GM19099 (cell line): Measurements from ENCODE around the gene INKA2.

Experiments used
- POLR2A ChIP-seq: IDR thresholded peaks from 3 replicates; pipeline ENCODE4 v1.6.1; 2011; ENCODE audit warnings: low read depth; ENCODE audit not compliant: insufficient read length; ENCODE audit errors: extremely low read depth

INKA2 gene

DNA sequence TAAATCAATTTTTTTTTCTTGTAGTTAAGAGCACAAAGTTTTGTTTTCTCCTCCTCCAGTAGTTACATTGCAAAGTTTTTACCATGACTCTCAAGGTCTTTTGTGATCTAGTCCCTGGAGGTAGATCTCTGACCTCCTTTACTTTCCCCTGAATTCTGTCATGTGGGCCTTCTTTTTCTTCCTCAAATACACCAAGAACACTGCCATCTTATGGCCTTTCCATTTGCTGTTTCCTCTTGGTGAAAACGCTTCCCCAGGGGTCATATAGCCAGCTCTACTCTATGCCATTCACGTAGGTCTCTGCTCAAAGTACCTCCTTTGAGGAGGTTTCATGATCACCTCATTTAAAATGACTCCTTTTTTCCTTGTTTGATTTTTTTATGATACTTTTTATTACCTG is 19.2 kb upstream of the INKA2 start:
- TF ChIP-seq POLR2A, result no peak

DNA sequence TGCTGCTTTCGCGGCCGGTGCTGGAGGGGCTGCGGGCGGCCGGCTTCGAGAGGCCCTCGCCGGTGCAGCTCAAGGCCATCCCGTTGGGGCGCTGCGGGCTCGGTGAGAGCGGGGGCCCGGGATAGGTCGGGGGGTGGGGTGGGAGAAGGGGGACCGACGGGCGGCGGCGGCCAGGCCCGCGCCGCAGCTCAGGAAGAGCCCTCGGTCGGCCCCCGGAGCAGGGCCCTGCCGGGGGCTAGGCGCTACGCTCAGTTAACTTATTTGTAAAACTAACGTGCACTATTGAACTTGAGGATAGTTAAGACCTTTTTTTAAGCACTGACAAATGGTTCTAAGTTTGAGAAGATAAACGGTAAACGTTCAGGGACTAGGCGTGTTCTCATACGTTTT is 16.9 kb upstream of the INKA2 start:
- TF ChIP-seq POLR2A, result no peak

DNA sequence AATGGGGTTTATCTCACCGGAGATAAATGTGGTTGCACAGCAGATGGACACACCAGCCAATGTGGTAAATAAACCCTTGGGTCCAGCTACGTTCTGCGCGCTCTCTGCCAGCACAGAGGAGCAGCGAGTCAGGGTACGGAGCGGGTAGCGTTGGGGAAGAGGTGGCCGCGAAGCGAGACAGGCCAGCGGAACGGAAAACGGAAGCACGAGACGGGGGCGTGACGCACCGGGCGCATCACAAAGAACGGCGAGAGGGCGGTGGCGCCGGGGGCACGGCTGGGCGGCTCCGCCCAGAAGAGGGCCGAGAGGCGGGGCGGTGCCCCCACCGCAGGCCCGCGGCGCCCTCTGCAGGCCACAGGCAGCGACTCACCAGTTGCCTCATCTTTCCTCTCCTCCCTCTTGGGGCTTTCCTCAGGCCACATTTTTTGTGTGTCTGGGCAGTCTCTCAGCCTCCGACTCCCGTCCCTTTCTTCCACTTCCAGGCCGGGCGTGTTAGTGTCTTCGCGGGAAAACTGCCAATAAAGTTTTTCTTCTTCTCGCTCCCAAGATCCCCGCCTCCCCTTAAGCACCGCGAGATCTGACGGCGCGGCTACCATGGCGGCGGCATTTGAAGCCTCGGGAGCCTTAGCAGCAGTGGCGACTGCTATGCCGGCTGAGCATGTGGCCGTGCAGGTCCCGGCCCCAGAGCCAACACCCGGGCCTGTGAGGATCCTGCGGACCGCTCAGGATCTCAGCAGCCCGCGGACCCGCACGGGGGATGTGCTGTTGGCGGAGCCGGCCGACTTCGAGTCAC is 16.3 kb upstream of the INKA2 start, which contains the start of gene DDX20:
Gene DDX20, plus strand, starts transcription at position 571 of the 793 bp plus-strand sequence. Its CDS starts 24 bp downstream, at position 595.
- peak; percentile 88 for TF ChIP-seq POLR2A

DNA sequence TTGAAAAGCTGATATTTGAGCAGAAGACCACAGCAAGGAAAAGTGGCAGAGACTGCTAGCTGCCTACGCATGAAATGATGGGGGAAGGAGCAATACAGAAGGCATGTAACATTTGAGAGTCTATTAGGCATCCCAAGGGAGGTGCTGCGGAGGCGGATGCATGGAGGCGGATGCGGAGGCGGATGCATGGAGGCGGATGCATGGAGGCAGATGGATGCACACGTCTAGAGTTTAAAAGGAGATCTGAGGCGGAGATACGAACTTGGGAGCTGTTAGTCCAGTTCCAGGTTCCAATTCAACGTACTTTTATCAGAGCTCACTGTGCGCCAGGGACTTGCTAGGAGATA is 15.8 kb upstream of the INKA2 start:
- TF ChIP-seq POLR2A, result no peak

DNA sequence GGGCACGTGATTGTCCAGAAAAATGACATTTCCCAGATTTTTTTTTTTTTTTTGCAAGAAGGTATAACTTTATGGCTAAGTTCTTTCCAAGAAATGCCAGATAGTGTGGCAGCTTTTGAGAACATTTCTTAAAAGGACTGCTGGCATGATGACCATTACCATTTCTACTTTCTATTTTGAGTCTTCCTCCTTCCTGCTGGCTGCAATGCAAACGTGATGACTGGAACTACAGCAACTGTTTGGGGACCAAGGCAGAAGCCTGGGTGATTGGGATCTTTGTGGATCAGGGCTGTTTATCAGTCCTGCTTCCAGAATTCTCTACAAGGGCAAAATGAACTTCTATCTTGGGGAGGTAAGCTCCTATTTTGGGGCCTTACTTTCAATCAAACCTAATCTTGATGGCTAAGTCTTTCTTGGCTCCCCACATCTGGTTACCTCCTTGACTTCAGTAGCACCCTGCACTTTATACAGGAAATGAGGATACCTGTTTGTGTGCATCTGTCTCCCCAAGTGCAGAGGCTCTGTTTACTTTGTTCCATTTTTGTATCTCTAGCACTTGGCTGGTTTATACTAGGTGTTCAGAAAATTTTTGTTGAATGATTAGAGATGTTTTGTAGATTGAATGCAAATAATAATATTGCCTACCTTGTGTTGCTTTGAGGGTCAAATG is 12.8 kb upstream of the INKA2 start:
- no peak for TF ChIP-seq POLR2A

DNA sequence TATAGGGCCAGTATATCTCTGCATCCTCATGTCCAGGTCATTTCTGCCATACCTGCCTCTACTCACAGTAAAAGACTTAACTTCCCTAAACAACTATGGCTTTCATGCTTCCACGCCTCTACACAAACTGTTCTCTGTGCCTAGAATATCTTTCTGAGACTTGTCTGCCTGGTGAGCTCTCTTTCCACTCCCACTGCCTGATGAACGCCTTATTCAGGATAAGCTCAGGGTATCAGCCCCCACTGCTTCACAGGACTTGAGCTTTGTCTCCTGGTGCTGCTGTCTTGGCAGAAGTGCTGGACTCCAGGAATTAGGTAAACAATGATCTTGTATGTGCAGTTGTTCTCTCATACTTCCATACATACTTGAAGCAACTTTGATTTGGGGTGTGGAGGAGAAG is 11.7 kb upstream of the INKA2 start:
- TF ChIP-seq POLR2A, result no peak

DNA sequence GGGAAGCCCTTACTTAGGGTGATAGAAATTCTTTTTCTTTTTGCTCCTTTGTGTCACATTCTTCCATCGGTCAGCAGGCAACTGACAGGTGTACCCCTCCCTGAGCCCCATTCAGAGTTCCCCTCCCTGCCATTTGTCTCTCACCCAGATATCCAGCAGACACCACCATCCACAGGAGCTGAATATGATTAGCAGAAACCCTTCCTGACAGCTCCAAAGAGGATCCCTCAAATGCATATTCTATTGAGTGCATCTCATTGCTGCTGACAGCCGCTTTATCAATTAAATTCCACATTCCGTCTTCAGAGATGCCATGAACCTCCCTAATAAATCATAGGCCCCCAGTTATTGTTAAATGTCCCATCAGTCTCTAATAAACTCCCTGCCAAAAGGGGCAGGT is 10.4 kb upstream of the INKA2 start:
- no peak for TF ChIP-seq POLR2A

DNA sequence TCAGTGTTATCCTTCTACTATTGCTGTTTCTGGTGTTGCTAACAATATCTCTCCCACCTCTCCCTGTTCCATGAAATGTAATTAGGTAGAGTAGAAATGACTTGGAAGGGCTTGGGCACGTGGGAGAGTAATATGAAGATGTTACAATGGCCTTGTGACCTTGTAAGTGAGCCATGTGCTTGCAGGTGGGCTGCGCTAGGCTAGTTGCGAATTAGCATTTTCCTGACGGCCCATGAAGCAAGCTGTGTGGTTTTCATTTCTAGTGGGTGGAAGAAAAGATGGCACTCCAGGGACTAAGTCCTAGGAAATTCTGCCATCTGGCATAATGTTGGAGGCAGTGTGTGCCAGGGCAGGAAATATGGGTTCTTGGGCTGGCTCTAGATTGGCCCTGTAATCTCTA is 8.8 kb upstream of the INKA2 start:
- no peak for TF ChIP-seq POLR2A

DNA sequence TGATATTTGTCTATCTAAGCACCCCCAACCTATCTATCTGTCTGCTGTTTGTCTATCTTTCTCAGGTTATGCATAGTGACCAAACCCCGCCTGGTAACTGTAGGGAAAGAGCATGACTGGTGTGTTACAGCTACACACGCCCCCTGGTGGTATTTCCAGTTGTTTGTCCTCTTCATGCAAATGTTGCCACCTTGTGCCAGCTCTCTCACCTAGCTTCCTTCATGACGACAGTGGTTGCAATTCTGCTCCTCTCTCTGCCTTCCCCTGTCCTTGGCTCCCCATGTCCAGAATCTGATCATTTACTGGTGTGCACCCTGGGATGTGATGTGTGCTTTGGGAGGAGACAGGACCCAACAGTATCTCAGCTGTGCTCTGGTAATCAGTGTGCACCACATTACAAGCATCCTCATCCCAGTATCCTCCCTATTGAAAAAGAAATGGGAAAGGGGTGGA is 8.1 kb upstream of the INKA2 start:
- no peak for TF ChIP-seq POLR2A

DNA sequence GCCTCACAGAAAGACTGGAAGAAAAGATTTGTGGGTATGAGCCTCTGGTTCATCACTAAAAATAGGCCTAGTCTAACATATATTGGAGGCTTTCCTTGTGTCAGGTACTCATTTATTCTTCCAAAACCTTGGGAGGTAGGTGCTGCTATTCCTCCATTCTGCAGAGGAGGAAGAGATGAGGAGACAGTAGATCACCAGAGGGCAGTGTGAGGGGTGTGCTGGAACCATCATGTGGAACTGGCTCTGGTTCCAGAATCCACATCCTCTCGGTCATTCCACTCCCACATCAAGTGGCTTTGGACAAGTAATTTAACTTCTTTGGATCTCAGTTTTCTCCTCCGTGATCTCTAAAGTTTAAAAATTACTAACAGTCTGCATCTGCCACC is 7.4 kb upstream of the INKA2 start:
- TF ChIP-seq POLR2A, result no peak

DNA sequence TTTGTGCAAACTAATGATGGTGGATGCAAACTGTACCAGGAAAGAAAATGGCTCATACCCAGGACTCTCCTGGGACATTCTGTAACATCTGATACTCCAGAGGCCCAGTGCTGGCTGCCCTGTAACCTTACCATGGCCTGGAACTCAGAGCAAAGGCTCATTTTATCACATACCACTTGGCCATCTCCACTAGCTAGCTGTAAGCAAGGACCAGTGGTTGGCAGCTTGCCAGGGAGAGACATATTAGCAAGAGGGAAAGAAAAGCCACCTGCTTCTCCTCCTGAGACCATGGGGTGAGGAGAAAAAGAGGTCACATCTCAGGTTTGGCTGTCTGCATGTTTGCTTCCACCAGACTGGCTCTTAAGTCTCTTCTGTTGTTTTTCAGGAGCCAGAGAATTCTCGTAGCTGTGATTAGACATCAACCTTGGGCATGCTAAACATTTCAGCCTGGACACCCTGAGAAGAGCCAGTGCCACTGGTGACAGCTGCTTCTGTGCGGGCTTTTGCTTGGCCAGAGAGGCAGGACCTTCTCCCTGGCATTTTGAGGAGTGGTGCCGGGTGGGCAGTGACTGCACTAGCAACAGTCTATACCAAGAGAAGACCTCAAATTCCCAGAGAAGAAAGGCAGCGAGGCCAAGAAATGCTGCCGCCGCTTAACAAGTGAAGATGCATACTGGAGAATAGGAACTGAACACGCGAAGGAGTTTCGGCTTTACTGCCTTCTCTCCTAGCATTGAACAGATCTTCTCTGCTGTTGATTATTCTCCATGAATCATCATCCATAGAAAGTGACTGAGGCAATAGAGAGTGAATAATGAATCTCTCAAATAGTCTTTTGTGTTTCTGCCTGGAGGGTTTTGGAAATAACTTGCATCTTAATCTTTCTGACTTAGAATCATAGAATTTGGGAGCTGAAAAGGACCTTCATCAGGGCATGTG is 6.7 kb upstream of the INKA2 start:
- TF ChIP-seq POLR2A, result no peak

DNA sequence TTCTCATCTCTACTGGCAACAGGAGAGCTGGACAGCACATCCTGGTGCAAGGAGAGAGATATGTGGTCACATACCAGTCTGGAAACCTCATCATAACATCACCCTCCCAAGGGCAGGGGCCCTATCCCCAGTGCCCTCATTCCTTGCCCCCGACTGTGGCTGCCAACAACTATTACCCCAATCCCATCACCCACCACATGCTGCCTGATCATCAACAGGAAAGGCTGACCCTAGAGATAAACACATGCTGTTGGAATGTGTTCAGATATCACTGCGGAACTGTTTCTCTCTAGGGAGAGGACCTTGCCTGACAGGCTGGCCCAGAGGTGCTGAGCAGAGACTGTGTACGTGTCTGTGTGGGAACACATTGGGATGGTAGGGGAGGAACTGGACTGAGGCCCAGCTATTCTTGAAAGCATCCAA is 4.5 kb upstream of the INKA2 start:
- TF ChIP-seq POLR2A, result no peak

DNA sequence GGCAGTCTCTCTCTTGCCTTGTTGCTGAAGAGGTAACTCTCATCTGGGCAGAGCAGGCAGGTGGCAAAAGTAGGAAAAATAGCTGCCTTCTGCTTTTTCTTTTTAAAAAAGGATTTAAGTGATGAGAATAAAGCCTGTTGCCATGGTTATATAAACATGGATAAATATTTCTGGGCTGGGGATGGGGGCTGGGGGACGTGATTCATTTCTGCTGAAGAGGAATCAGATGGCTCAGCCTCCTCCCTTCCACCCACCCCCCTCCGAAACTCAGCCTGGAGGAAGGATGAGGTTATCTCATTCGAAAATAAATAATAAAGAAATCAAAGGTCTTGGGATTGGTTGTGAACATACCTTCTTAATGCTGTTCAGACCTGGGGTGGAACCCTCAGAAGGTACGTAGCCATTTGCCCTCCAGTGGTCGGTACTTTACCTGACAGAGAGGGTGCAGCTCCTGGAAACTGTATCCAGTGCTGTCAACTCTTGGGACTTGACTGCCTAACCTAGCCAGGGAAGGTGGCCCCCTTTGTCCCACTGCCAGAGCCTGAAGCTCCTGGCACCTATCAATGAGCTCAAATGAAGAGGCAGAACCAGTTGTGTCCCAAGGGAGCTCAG is 3.8 kb upstream of the INKA2 start:
- no peak for TF ChIP-seq POLR2A

DNA sequence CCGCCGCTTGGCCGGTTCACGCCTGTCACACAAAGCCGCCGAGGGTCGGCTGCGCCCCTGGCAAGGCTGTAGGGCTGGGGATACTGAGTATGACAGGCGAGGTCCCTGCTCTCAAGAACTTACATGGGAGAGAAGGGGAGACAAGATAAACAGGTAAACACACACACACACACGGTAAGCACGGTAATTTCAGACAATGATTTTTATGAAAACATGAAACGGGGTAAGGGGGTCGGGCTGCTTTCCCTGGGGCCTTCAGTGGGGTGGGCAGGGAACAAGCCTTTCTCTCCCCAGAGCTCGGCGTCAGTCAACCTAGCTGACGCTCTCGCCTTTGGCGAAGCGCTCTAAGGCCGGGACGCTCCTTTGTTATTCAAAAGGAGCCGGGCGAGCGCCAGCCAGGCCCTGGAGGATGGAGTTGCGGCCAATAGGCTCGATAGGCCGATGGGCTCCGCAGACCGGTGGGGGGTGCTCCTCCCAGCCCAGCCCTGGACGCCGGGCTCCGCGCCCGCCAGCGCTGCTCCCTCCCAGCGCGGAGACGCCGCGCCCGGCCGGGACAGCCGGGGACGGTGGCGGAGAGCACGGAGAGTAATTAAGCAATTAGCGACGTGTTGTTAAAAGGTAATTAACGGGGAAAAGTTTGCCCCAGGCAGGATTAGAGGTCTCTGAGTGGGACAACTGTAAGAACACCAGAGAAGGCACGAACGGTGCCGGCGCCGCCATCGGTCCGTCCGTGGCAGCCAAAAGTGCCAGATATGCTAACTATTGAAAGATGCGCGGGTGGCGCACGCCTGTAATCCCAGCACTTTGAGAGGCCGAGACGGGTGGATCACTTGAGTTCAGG is 950 bp upstream of the INKA2 start:
- no peak for TF ChIP-seq POLR2A

DNA sequence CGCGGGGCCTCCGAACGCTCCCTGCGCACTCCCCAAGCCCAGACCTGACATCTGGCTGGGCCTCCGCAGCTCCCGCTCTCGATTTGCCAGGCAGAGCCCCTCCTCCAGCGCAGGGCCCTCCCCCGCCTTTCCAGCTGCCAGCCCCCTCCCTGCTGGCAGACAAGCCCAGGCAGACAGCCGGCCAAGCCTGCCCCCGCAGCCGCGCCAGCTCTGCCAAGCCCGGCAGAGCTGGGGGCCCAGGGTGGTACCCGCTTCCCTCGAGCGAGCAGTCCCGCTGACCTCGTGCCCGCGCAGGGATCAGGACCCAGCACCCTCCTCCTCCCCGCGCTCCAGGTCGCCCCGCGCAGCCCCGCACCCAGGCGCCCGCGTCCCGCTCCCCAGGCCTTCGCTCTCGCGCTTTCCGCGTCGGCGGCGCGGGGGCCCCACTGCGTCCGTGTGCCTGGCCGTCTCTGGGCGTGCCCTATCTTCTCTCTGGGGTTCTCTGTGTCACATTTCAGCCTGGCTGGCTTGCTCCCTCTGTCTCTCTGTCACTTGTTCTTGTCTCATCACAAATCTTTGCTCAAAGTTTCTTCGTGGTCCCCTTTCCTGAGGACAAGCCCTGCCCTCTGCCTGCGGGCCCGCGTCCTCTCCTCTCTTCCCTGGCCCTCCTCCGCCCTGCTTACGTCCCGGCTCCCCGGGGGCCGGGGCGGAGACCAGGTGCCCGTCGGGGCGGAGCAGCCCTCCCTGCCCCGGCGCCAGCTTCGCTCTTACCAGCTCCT is 580 bp downstream of the INKA2 start:
- TF ChIP-seq POLR2A, result peak; percentile 42
